HEK293 (cell line): ENCODE measurements around the gene STK4.

ENCODE experiments used
- SP2 ChIP-seq: fragments of 450-650 bp; formaldehyde crosslinking; IDR thresholded peaks from 2 replicates; pipeline ENCODE4 v1.5.1; 2016; ENCODE audit warnings: missing biosample characterization, missing genetic modification characterization
- ZNF239 ChIP-seq: fragments of 450-650 bp; formaldehyde crosslinking; IDR thresholded peaks from 2 replicates; pipeline ENCODE4 v1.5.1; 2016; ENCODE audit warnings: missing biosample characterization, missing genetic modification characterization
- ZNF335 ChIP-seq: fragments of 450-650 bp; formaldehyde crosslinking; conservative IDR thresholded peaks from 2 replicates; pipeline ENCODE4 v1.5.1; 2016; ENCODE audit warnings: missing biosample characterization, missing genetic modification characterization
- ZNF416 ChIP-seq: fragments of 450-650 bp; formaldehyde crosslinking; IDR thresholded peaks from 2 replicates; pipeline ENCODE4 v1.5.1; 2016; ENCODE audit warnings: missing biosample characterization, missing genetic modification characterization
- ZNF423 ChIP-seq: fragments of 450-650 bp; formaldehyde crosslinking; IDR thresholded peaks from 2 replicates; pipeline ENCODE4 v1.5.1; 2016; ENCODE audit warnings: missing biosample characterization, missing genetic modification characterization
- ZNF610 ChIP-seq: fragments of 450-650 bp; formaldehyde crosslinking; IDR thresholded peaks from 2 replicates; pipeline ENCODE4 v1.5.1; 2016; ENCODE audit warnings: missing biosample characterization, missing genetic modification characterization, borderline replicate concordance
- ZNF777 ChIP-seq: fragments of 450-650 bp; formaldehyde crosslinking; IDR thresholded peaks from 2 replicates; pipeline ENCODE4 v1.5.1; 2017; ENCODE audit warnings: missing biosample characterization, missing genetic modification characterization, borderline replicate concordance
- TF ChIP-seq, protein P1 (sequence below): fragments of 450-650 bp; formaldehyde crosslinking; IDR thresholded peaks from 2 replicates; pipeline ENCODE4 v1.5.1; 2016; ENCODE audit warnings: missing biosample characterization, missing genetic modification characterization
- TF ChIP-seq, protein P2 (sequence below): fragments of 450-650 bp; formaldehyde crosslinking; IDR thresholded peaks from 2 replicates; pipeline ENCODE4 v1.5.1; 2016; ENCODE audit warnings: missing biosample characterization, missing genetic modification characterization
- TF ChIP-seq, protein P3 (sequence below): fragments of 450-650 bp; formaldehyde crosslinking; conservative IDR thresholded peaks from 2 replicates; pipeline ENCODE4 v1.5.1; 2016; ENCODE audit warnings: low read depth, missing biosample characterization, missing genetic modification characterization
- TF ChIP-seq, protein P4 (sequence below): fragments of 450-650 bp; formaldehyde crosslinking; IDR thresholded peaks from 2 replicates; pipeline ENCODE4 v1.5.1; 2016; ENCODE audit warnings: missing biosample characterization, missing genetic modification characterization

DNA sequence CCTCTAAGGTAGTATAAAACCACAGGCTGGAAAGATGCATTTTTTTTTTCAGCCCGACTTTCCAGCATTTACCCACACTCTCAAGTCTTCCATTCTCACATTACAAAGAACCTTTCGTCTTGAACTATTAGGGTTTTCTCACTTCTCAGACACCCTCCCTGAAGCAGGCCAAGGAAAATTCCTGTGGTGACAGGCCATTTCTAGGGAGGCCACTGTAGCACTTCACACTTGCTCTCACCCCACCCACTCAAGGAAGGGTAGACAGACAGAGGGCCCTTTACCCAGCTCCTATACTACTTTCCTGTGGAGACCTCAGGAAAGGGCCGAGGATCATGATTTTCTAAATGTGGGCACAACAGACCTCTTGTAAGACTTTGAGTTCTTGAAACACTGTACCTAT is 106.9 kb downstream of the STK4 start:
- TF ChIP-seq, protein P1, sequence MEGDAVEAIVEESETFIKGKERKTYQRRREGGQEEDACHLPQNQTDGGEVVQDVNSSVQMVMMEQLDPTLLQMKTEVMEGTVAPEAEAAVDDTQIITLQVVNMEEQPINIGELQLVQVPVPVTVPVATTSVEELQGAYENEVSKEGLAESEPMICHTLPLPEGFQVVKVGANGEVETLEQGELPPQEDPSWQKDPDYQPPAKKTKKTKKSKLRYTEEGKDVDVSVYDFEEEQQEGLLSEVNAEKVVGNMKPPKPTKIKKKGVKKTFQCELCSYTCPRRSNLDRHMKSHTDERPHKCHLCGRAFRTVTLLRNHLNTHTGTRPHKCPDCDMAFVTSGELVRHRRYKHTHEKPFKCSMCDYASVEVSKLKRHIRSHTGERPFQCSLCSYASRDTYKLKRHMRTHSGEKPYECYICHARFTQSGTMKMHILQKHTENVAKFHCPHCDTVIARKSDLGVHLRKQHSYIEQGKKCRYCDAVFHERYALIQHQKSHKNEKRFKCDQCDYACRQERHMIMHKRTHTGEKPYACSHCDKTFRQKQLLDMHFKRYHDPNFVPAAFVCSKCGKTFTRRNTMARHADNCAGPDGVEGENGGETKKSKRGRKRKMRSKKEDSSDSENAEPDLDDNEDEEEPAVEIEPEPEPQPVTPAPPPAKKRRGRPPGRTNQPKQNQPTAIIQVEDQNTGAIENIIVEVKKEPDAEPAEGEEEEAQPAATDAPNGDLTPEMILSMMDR (tag by site-specific recombination), result no peak
- no peak for TF ChIP-seq ZNF777
- no peak for TF ChIP-seq ZNF610 (tag by site-specific recombination)
- TF ChIP-seq, protein P2, sequence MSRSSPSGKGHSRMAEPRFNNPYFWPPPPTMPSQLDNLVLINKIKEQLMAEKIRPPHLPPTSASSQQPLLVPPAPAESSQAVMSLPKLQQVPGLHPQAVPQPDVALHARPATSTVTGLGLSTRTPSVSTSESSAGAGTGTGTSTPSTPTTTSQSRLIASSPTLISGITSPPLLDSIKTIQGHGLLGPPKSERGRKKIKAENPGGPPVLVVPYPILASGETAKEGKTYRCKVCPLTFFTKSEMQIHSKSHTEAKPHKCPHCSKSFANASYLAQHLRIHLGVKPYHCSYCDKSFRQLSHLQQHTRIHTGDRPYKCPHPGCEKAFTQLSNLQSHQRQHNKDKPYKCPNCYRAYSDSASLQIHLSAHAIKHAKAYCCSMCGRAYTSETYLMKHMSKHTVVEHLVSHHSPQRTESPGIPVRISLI (tag by site-specific recombination), result no peak
- TF ChIP-seq ZNF416 (tag by site-specific recombination), result no peak
- no peak for TF ChIP-seq ZNF335 (tag by site-specific recombination)
- TF ChIP-seq, protein P3, sequence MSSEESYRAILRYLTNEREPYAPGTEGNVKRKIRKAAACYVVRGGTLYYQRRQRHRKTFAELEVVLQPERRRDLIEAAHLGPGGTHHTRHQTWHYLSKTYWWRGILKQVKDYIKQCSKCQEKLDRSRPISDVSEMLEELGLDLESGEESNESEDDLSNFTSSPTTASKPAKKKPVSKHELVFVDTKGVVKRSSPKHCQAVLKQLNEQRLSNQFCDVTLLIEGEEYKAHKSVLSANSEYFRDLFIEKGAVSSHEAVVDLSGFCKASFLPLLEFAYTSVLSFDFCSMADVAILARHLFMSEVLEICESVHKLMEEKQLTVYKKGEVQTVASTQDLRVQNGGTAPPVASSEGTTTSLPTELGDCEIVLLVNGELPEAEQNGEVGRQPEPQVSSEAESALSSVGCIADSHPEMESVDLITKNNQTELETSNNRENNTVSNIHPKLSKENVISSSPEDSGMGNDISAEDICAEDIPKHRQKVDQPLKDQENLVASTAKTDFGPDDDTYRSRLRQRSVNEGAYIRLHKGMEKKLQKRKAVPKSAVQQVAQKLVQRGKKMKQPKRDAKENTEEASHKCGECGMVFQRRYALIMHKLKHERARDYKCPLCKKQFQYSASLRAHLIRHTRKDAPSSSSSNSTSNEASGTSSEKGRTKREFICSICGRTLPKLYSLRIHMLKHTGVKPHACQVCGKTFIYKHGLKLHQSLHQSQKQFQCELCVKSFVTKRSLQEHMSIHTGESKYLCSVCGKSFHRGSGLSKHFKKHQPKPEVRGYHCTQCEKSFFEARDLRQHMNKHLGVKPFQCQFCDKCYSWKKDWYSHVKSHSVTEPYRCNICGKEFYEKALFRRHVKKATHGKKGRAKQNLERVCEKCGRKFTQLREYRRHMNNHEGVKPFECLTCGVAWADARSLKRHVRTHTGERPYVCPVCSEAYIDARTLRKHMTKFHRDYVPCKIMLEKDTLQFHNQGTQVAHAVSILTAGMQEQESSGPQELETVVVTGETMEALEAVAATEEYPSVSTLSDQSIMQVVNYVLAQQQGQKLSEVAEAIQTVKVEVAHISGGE (tag by site-specific recombination), result no peak
- TF ChIP-seq, protein P4, sequence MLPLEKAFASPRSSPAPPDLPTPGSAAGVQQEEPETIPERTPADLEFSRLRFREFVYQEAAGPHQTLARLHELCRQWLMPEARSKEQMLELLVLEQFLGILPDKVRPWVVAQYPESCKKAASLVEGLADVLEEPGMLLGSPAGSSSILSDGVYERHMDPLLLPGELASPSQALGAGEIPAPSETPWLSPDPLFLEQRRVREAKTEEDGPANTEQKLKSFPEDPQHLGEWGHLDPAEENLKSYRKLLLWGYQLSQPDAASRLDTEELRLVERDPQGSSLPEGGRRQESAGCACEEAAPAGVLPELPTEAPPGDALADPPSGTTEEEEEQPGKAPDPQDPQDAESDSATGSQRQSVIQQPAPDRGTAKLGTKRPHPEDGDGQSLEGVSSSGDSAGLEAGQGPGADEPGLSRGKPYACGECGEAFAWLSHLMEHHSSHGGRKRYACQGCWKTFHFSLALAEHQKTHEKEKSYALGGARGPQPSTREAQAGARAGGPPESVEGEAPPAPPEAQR (tag by site-specific recombination), result no peak
- no peak for TF ChIP-seq ZNF239 (tag by site-specific recombination)
- TF ChIP-seq ZNF423, result no peak
- no peak for TF ChIP-seq SP2 (tag by site-specific recombination)
